Naive thymus-derived CD8-positive, alpha-beta T cell (primary cell): ENCODE data around the gene TMEM25. TPM values are rescaled to one million over a fixed set of nuclear protein-coding genes. Genes with fewer than 3 reads are reported as not detected.

Experiments
- polyA plus RNA-seq, 3 donors: library from polyadenylated mRNA; unstranded; fragments of 300-500 nt; fragmentation: Illumina TruSeq; gene quantifications; one replicate each; pipeline ENCODE4 v1.2.3, GENCODE V29; 2021
- total RNA-seq, 8 experiments: library from RNA in 2 of 8; stranded (reverse) in 2 of 8; gene quantifications; one replicate each; pipeline ENCODE4 v1.2.3 and lab custom pipeline; 2021 to 2026

Gene TMEM25
- total and polyA plus RNA-seq, 5 experiments from 2014 or later = 14.6 to 31.0 (median 26.4) TPM

Other genes with a start within 250 kb of the TMEM25 start
- gene CD3E, start 226.5 kb upstream of the TMEM25 start, total RNA-seq = 100 to 1,000 TPM; 564 to 620 TPM
- gene CD3E, start 226.5 kb upstream of the TMEM25 start, polyA plus RNA-seq = 1,000 to 10,000 TPM in 1 of 3 donors, 100 to 1,000 TPM in 2; 811 to 1,213 (median 948) TPM
- gene CD3D, start 188.5 kb upstream of the TMEM25 start, total RNA-seq = 100 to 1,000 TPM; 355 to 362 TPM
- 1,000 to 10,000 TPM; 1,161 to 1,259 (median 1,215) TPM for gene CD3D, start 188.5 kb upstream of the TMEM25 start, polyA plus RNA-seq
- gene CD3G, start 186.8 kb upstream of the TMEM25 start, total RNA-seq = 100 to 1,000 TPM; 202 to 209 TPM
- gene CD3G, start 186.8 kb upstream of the TMEM25 start, polyA plus RNA-seq = 100 to 1,000 TPM; 397 to 400 (median 397) TPM
- gene UBE4A, start 171.6 kb upstream of the TMEM25 start, total RNA-seq = 10 to 100 TPM; 48.7 to 52.8 TPM
- 10 to 100 TPM; 20.7 to 31.0 (median 24.3) TPM for gene UBE4A, start 171.6 kb upstream of the TMEM25 start, polyA plus RNA-seq
- gene ATP5MG, start 129.6 kb upstream of the TMEM25 start, total RNA-seq = 100 to 1,000 TPM; 145 to 172 TPM
- 100 to 1,000 TPM; 649 to 923 (median 790) TPM for gene ATP5MG, start 129.6 kb upstream of the TMEM25 start, polyA plus RNA-seq
- gene KMT2A, start 94.7 kb upstream of the TMEM25 start, total RNA-seq = 100 to 1,000 TPM; 149 to 161 TPM
- gene KMT2A, start 94.7 kb upstream of the TMEM25 start, polyA plus RNA-seq = 10 to 100 TPM; 16.9 to 30.5 (median 19.5) TPM
- 1 to 10 TPM in 1 of 2 experiments, under 1 TPM in 1; 0.69 to 2.0 TPM for gene TTC36, start 3.7 kb upstream of the TMEM25 start, total RNA-seq
- under 1 TPM; 0.19 to 0.41 (median 0.39) TPM for gene TTC36, start 3.7 kb upstream of the TMEM25 start, polyA plus RNA-seq
- 10 to 100 TPM; 14.9 to 15.6 TPM for gene IFT46, start 34.7 kb downstream of the TMEM25 start, total RNA-seq
- gene IFT46, start 34.7 kb downstream of the TMEM25 start, polyA plus RNA-seq = 1 to 10 TPM; 6.7 to 8.3 (median 6.7) TPM
- 100 to 1,000 TPM; 106 to 118 TPM for gene ARCN1, start 41.2 kb downstream of the TMEM25 start, total RNA-seq
- 100 to 1,000 TPM; 121 to 138 (median 130) TPM for gene ARCN1, start 41.2 kb downstream of the TMEM25 start, polyA plus RNA-seq
- gene PHLDB1, start 76.4 kb downstream of the TMEM25 start, total RNA-seq = 1 to 10 TPM; 3.0 to 4.1 TPM
- gene PHLDB1, start 76.4 kb downstream of the TMEM25 start, polyA plus RNA-seq = under 1 TPM in 2 of 3 donors, not detected in 1; 0.07 to 0.46 TPM
- gene TREH, start 148.5 kb downstream of the TMEM25 start, total RNA-seq = not detected
- gene TREH, start 148.5 kb downstream of the TMEM25 start, polyA plus RNA-seq = not detected